ENCODE results near the gene MTNR1A. TPM values are rescaled to one million over a fixed set of nuclear protein-coding genes. Genes with fewer than 3 reads are reported as not detected.
"Not testable (repeated sequence)": the region's sequence is repeated elsewhere in the genome, so short reads cannot be mapped to it uniquely, and the experiment has no call there.

Gene MTNR1A
- polyA plus RNA-seq, 2 of the 4 experiments (the other 2 are of a cell fraction): 0.17 to 0.47 TPM

- H3K4me3 ChIP-seq: no peak overlapping the region
- TF ChIP-seq CHD2 (IDR thresholded peaks at IDR 0.05; ENCODE audit: low read length, partially characterized antibody): no peak
- TF ChIP-seq RAD21 (conservative IDR thresholded peaks at IDR 0.05 in 1 of 2, IDR thresholded peaks at IDR 0.05 in 1 of 2): no peak
- no peak for TF ChIP-seq MAZ (IDR thresholded peaks at IDR 0.05; ENCODE audit: borderline replicate concordance, low read depth, low read length)
- ChIA-PET POLR2A (no interaction called here), CTCF (interaction anchor here (0.6 to 1.1 kb wide), 2 partner anchors 8 to 19 kb away, joined by 3 to 4 read pairs; no protein-coding TSS in a partner anchor)
- WGBS (ENCODE audit: missing lambda C conversion rate): 81% methylated on average over 19 of the region's 19 CpGs
- FAIRE-seq (no peak), ATAC-seq (no peak), DNase-seq (ENCODE audit: low read depth in 1 of 2, low spot score in 1 of 2) (no peak)
- no peaks in the 10 kb centered on the region for H3K4me1 ChIP-seq
- H3K4me2 ChIP-seq: no peak overlapping the region
- H3K27ac ChIP-seq: no peak overlapping the region
- H3K9me3 ChIP-seq: no peaks in the 10 kb centered on the region
Observed at GRCh38 chr4:186537843-186538521, 17.4 kb downstream of the MTNR1A start.

- Histone ChIP-seq H3K4me3 (no peak overlapping the region), H3K4me1 (no peaks in the 10 kb centered on the region), H3K9me3 (no peaks in the 10 kb centered on the region), H3K4me2 (no peak overlapping the region), H3K27ac (no peak overlapping the region)
- ChIA-PET POLR2A (no interaction called here), CTCF (interaction anchor here (0.9 kb wide), 1 partner anchor 63 kb away, joined by 3 read pairs; no protein-coding TSS in a partner anchor)
- FAIRE-seq (no peak), ATAC-seq (peak in 1 of 2 experiments; percentile 33; a peak in 1 of 6 replicates), DNase-seq (ENCODE audit: low read depth in 1 of 2, low spot score in 1 of 2) (peak in 1 of 2 experiments; percentile 21)
- 68% methylated on average over 10 of the region's 10 CpGs for WGBS (ENCODE audit: missing lambda C conversion rate)
- TF ChIP-seq CEBPB (IDR thresholded peaks at IDR 0.05) (no peak), ZNF302 (CRISPR knock-in tag; IDR thresholded peaks at IDR 0.05) (no peak), MAZ (IDR thresholded peaks at IDR 0.05; ENCODE audit: borderline replicate concordance, low read depth, low read length) (no peak), CTCF (IDR thresholded peaks at IDR 0.05) (no peak), TFCP2L1 (CRISPR knock-in tag; IDR thresholded peaks at IDR 0.05) (no peak), REST (IDR thresholded peaks at IDR 0.05) (no peak), CHD2 (IDR thresholded peaks at IDR 0.05; ENCODE audit: low read length, partially characterized antibody) (no peak), MAFK (IDR thresholded peaks at IDR 0.05; ENCODE audit: partially characterized antibody) (no peak), HES2 (IDR thresholded peaks at IDR 0.05) (no peak), ESRRA (IDR thresholded peaks at IDR 0.05; ENCODE audit: borderline replicate concordance, low read length) (no peak), BHLHE40 (IDR thresholded peaks at IDR 0.05; ENCODE audit: low read depth, low read length) (no peak), JUNB (IDR thresholded peaks at IDR 0.05) (no peak), RAD21 (conservative IDR thresholded peaks at IDR 0.05 in 1 of 2, IDR thresholded peaks at IDR 0.05 in 1 of 2) (no peak), NPAS2 (CRISPR knock-in tag; IDR thresholded peaks at IDR 0.05; ENCODE audit: borderline replicate concordance) (no peak), HOXB5 (CRISPR knock-in tag; IDR thresholded peaks at IDR 0.05) (no peak)
Observed at GRCh38 chr4:186536285-186536684, 19.1 kb downstream of the MTNR1A start.

GRCh38 chr4:186534056-186534455, 21.3 kb downstream of the MTNR1A start:
- Histone ChIP-seq H3K27ac (no peak overlapping the region), H3K4me3 (no peak overlapping the region), H3K4me2 (no peak overlapping the region), H3K9me3 (no peaks in the 10 kb centered on the region), H3K4me1 (no peaks in the 10 kb centered on the region)
- 87% methylated on average over 21 of the region's 21 CpGs for WGBS (ENCODE audit: missing lambda C conversion rate)
- POLR2A ChIA-PET: no interaction called here
- CTCF ChIA-PET: interaction anchor here (1.0 to 1.1 kb wide), 2 partner anchors 10 to 21 kb away, joined by 3 to 4 read pairs; no protein-coding TSS in a partner anchor
- ATAC-seq (no peak), DNase-seq (ENCODE audit: low read depth in 1 of 2, low spot score in 1 of 2) (no peak), FAIRE-seq (no peak)
- no peak for TF ChIP-seq CBX2 (IDR thresholded peaks at IDR 0.05; ENCODE audit: borderline replicate concordance, low read depth)
- no peak for TF ChIP-seq REST (IDR thresholded peaks at IDR 0.05)
- TF ChIP-seq TFCP2L1 (CRISPR knock-in tag; IDR thresholded peaks at IDR 0.05): no peak
- no peak for TF ChIP-seq CEBPB (IDR thresholded peaks at IDR 0.05)

GRCh38 chr4:186523927-186524326, 31.4 kb downstream of the MTNR1A start:
- CTCF ChIA-PET; FAIRE-seq; POLR2A ChIA-PET; H3K9me3 ChIP-seq; H3K4me1 ChIP-seq; ATAC-seq; H3K27ac ChIP-seq; H3K4me3 ChIP-seq; DNase-seq (ENCODE audit: low read depth in 1 of 2, low spot score in 1 of 2); H3K4me2 ChIP-seq: not testable (repeated sequence)
- 76% methylated on average over 3 of the region's 4 CpGs for WGBS (ENCODE audit: missing lambda C conversion rate)

All from A549 (cell line).